ENCODE measurements around the gene ZNF292. TPM values are rescaled to one million over a fixed set of nuclear protein-coding genes. Genes with fewer than 3 reads are reported as not detected.

Gene ZNF292
- total and polyA plus RNA-seq, 2 experiments from 2014 or later = 20.9 to 38.3 TPM

DNA sequence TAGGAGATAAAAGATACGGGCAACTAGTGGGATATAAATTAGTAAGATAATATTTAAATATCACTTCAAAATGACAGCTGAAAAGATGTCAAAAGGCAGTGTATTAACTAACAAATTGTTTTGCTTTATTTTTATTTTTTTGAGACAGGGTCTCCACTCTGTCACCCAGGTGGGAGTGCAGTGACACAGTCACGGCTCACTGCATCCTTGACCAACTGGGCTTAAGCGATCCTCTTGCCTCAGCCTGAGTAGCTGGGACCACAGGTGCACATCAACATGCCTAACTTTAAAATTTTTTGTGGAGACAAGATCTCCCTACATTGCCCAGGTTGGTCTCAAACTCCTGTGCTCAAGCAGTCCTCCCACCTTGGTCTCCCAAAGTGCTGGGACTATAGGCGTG, 5.9 kb downstream of the ZNF292 start:
- TF ChIP-seq, protein P1, sequence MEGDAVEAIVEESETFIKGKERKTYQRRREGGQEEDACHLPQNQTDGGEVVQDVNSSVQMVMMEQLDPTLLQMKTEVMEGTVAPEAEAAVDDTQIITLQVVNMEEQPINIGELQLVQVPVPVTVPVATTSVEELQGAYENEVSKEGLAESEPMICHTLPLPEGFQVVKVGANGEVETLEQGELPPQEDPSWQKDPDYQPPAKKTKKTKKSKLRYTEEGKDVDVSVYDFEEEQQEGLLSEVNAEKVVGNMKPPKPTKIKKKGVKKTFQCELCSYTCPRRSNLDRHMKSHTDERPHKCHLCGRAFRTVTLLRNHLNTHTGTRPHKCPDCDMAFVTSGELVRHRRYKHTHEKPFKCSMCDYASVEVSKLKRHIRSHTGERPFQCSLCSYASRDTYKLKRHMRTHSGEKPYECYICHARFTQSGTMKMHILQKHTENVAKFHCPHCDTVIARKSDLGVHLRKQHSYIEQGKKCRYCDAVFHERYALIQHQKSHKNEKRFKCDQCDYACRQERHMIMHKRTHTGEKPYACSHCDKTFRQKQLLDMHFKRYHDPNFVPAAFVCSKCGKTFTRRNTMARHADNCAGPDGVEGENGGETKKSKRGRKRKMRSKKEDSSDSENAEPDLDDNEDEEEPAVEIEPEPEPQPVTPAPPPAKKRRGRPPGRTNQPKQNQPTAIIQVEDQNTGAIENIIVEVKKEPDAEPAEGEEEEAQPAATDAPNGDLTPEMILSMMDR (IDR thresholded peaks at IDR 0.05; ENCODE audit: poor library complexity) = no peak
- TF ChIP-seq EZH2phosphoT487 (IDR thresholded peaks at IDR 0.05; ENCODE audit: low read depth, severe bottlenecking, unreplicated experiment) (no peak), EZH2 (IDR thresholded peaks at IDR 0.05; ENCODE audit: borderline replicate concordance) (no peak)
- WGBS (ENCODE audit: low lambda C conversion rate, missing lambda C conversion rate) = 92% methylated on average over 4 of the region's 4 CpGs
- Histone ChIP-seq H3K79me2 (peaks cover 100% of the 10 kb centered on the region), H4K20me1 (ENCODE audit: insufficient read depth, poor library complexity, severe bottlenecking) (peaks cover 100% of the 10 kb centered on the region), H3K9me2 (replicated peaks; ENCODE audit: insufficient read depth) (no peaks in the 10 kb centered on the region), H3K4me1 (ENCODE audit: insufficient read depth) (peaks cover 13% of the 10 kb centered on the region), H3K4me3 (no peak overlapping the region), H3K36me3 (replicated peaks; ENCODE audit: insufficient read depth, low read depth) (no peaks in the 10 kb centered on the region), H3K9me3 (ENCODE audit: low read depth) (no peaks in the 10 kb centered on the region), H3K4me2 (no peak overlapping the region), H3K27me3 (no peaks in the 10 kb centered on the region), H2AFZ (no peak overlapping the region), H3K27ac (no peak overlapping the region)
- no peak for DNase-seq (ENCODE audit: low spot score)

DNA sequence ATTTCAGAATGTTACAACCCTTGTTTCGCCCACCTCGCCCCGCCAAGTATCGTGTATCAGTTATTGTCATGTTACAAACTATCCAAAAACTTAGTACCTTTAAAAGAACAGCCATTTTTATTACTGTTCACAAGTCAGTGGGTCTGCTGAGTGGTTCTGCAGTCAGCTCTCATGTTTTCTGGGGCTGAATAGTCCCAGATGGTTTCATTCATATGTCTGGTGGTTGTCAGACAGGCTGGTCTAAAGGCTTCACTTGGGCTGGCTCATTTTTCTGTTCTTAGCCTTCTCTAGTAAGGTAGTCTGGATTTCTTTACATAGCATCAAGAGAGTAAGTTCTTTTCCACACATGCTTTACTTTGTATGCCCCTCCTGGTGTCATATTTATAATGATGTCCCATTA, 8.6 kb downstream of the ZNF292 start:
- Histone ChIP-seq H3K4me1 (ENCODE audit: insufficient read depth) (peaks cover 13% of the 10 kb centered on the region), H3K4me3 (no peak overlapping the region), H4K20me1 (ENCODE audit: insufficient read depth, poor library complexity, severe bottlenecking) (peaks cover 100% of the 10 kb centered on the region), H3K27ac (no peak overlapping the region), H3K9me2 (replicated peaks; ENCODE audit: insufficient read depth) (no peaks in the 10 kb centered on the region), H3K79me2 (peaks cover 100% of the 10 kb centered on the region), H3K27me3 (no peaks in the 10 kb centered on the region), H3K9me3 (ENCODE audit: low read depth) (no peaks in the 10 kb centered on the region), H3K4me2 (no peak overlapping the region), H2AFZ (no peak overlapping the region), H3K36me3 (replicated peaks; ENCODE audit: insufficient read depth, low read depth) (no peaks in the 10 kb centered on the region)
- WGBS (ENCODE audit: low lambda C conversion rate, missing lambda C conversion rate) = 99% methylated on average over 4 of the region's 4 CpGs
- DNase-seq (ENCODE audit: low spot score) = no peak
- TF ChIP-seq EZH2phosphoT487 (IDR thresholded peaks at IDR 0.05; ENCODE audit: low read depth, severe bottlenecking, unreplicated experiment) (no peak), EZH2 (IDR thresholded peaks at IDR 0.05; ENCODE audit: borderline replicate concordance) (no peak)
- TF ChIP-seq, protein P1 (IDR thresholded peaks at IDR 0.05; ENCODE audit: poor library complexity) = no peak

DNA sequence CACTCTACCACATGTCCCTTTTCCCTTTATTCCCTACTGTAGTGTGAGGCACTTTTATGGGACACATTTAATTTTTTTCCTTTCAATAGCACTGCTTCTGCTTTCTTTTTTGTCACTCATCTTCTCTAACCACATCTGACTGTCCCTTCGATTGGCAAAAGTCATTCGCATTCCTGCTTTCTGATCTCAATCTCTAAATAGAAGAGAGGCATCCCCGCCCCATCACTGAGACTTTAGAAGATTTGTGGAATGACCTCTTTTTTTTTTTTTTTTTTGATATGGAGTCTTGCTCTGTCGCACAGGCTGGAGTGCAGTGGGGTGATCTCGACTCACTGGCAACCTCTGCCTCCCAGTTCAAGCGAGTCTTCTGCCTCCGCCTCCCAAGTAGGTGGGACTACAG, 9.1 kb downstream of the ZNF292 start:
- no peak overlapping the region for H2AFZ ChIP-seq
- WGBS (ENCODE audit: low lambda C conversion rate, missing lambda C conversion rate) = 95% methylated on average over 7 of the region's 7 CpGs
- no peaks in the 10 kb centered on the region for H3K9me3 ChIP-seq (ENCODE audit: low read depth)
- H3K36me3 ChIP-seq (replicated peaks; ENCODE audit: insufficient read depth, low read depth) = no peaks in the 10 kb centered on the region
- no peak overlapping the region for H3K27ac ChIP-seq
- no peak for DNase-seq (ENCODE audit: low spot score)
- H3K4me3 ChIP-seq = no peak overlapping the region
- H3K9me2 ChIP-seq (replicated peaks; ENCODE audit: insufficient read depth) = no peaks in the 10 kb centered on the region
- H3K27me3 ChIP-seq = no peaks in the 10 kb centered on the region
- H3K79me2 ChIP-seq = peaks cover 100% of the 10 kb centered on the region
- peaks cover 13% of the 10 kb centered on the region for H3K4me1 ChIP-seq (ENCODE audit: insufficient read depth)
- TF ChIP-seq EZH2phosphoT487 (IDR thresholded peaks at IDR 0.05; ENCODE audit: low read depth, severe bottlenecking, unreplicated experiment) (no peak), EZH2 (IDR thresholded peaks at IDR 0.05; ENCODE audit: borderline replicate concordance) (no peak)
- TF ChIP-seq, protein P1 (IDR thresholded peaks at IDR 0.05; ENCODE audit: poor library complexity) = no peak
- H4K20me1 ChIP-seq (ENCODE audit: insufficient read depth, poor library complexity, severe bottlenecking) = peaks cover 100% of the 10 kb centered on the region
- no peak overlapping the region for H3K4me2 ChIP-seq

DNA sequence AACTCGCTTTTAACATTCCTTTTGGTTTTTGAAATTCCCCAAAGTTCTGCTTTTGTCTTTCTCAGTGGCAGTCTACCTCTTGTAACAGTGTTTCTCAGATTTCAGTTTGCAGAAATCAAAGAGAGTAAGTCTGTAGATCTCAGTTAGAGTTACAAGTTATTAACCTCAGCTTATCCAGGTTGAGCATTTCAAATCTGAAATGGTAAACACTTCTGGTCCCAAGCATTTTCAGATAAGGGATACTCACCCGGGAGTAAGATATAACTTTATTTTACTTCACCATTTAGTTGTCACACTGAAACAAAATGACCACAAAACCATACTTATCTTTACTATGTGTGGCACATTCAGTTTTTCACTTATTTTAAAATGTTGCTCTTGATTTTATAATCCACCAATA, 9.8 kb downstream of the ZNF292 start:
- Histone ChIP-seq H3K27me3 (no peaks in the 10 kb centered on the region), H3K4me3 (no peak overlapping the region), H3K36me3 (replicated peaks; ENCODE audit: insufficient read depth, low read depth) (no peaks in the 10 kb centered on the region), H3K27ac (no peak overlapping the region), H3K4me1 (ENCODE audit: insufficient read depth) (peaks cover 13% of the 10 kb centered on the region), H2AFZ (no peak overlapping the region), H3K79me2 (peaks cover 100% of the 10 kb centered on the region), H3K9me2 (replicated peaks; ENCODE audit: insufficient read depth) (no peaks in the 10 kb centered on the region), H4K20me1 (ENCODE audit: insufficient read depth, poor library complexity, severe bottlenecking) (peaks cover 100% of the 10 kb centered on the region), H3K4me2 (no peak overlapping the region), H3K9me3 (ENCODE audit: low read depth) (no peaks in the 10 kb centered on the region)
- 47% methylated on average over 2 of the region's 2 CpGs for WGBS (ENCODE audit: low lambda C conversion rate, missing lambda C conversion rate)
- DNase-seq (ENCODE audit: low spot score) = no peak
- TF ChIP-seq EZH2 (IDR thresholded peaks at IDR 0.05; ENCODE audit: borderline replicate concordance) (no peak), EZH2phosphoT487 (IDR thresholded peaks at IDR 0.05; ENCODE audit: low read depth, severe bottlenecking, unreplicated experiment) (no peak)
- TF ChIP-seq, protein P1 (IDR thresholded peaks at IDR 0.05; ENCODE audit: poor library complexity) = no peak
